ENCODE data around the gene SERF2. TPM values are rescaled to one million over a fixed set of nuclear protein-coding genes. Genes with fewer than 3 reads are reported as not detected.
A peak's percentile ranks its signal among the peaks of the same experiment; 100 is the strongest.
"Not testable (repeated sequence)": the region's sequence is repeated elsewhere in the genome, so short reads cannot be mapped to it uniquely, and the experiment has no call there.

SERF2 gene
- total and polyA plus RNA-seq, 4 donors: 733 to 2,327 (median 1,292) TPM

DNA sequence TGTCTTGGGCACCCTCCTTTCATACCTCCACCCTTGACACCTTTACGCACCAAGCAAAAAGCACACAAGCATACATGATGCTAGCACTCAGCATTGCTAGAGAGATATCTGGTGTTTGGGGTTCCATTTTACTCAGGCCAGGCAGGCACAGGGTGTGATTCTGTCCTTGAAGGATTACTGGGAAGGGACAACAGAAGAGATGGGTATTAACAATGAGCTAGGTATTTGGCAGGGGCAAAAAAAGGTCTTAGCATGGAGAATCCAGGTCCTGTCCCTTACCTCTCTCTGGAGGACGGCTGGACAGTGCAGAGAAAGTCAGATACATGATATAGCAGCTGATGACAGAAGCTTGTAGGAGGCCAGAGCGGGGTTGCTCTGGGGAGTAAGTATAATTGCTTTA is 4.4 kb downstream of the SERF2 start:
- no peak for ATAC-seq (ENCODE audit: low FRiP score)
- intact Hi-C loops (cut with DNase I): no loop called here
- H3K36me3 ChIP-seq (ENCODE audit: control insufficient read depth in 1 of 2, insufficient read depth in 2 of 2, low read length in 1 of 2): peaks cover 0 to 9% of the 10 kb centered on the region in 2 donors
- WGBS, 2 donors: 83 to 85% methylated on average over 3 of the region's 3 CpGs
- H3K27ac ChIP-seq (ENCODE audit: low read depth in 1 of 2, low read length in 2 of 2): no peak overlapping the region
- H3K4me3 ChIP-seq (ENCODE audit: low read length in 2 of 2): no peak overlapping the region
- no peaks in the 10 kb centered on the region for H3K9me3 ChIP-seq (ENCODE audit: control insufficient read depth, low read length)
- no peaks in the 10 kb centered on the region for H3K27me3 ChIP-seq (ENCODE audit: control insufficient read depth in 1 of 2, insufficient read depth in 2 of 2, low read length in 1 of 2)
- peaks cover 0 to 15% of the 10 kb centered on the region in 2 donors for H3K4me1 ChIP-seq (ENCODE audit: control insufficient read depth in 1 of 2, insufficient read depth in 2 of 2, low read length in 2 of 2)
- no peak for DNase-seq

DNA sequence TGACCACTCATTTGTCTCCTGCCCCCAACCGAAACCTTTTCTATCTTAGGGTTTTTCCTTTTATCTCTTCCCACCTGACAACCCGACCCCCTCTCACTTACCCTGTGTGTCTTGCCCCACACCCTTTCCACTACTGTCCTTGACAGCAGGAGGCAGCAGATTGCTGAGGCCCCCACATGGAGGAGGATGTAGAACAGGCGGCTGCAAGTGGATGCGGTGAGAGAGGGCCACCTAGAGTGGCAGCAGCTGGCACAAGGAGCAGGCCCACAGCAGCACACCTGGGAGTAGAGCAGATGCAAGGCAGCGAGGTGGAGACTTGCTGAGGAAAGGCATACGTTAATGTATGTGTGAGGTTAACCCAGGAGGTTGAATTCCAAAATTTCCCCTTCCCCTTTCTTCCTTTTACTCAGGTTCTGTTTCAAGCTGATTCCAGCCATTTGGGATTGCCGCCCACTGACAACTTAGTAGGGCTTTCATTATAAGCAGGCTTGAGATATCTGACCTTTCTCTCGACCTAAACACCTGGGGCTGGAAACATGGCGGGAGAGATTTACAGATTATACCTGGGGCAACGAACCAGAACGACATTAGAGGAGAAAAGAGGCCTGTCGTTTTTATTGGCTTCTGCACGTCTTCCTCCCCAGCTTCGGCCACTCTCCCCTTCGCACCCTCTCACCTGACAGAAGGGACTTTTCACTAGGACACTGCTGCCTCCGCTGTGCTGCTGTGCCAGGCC is 7.3 kb downstream of the SERF2 start:
- no peak for ATAC-seq (ENCODE audit: low FRiP score)
- WGBS, 2 donors: 90 to 93% methylated on average over 16 of the region's 16 CpGs

DNA sequence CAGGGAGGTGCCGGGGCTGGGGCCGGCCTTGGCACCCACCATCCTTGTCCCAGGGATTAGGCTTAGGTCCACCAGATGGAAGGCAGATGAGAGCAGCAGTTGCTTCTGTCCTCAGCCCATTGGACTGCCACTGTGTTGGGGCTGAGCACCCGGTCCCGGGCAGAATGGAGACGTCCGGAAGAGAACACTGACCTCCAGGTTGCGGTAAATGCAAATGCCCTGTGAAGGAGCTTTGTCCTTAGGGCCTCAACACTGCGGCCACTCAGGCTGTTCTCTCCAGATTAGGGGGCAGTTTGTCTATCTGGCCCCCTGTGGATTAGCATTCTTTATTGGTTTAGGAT is 7.8 kb downstream of the SERF2 start, which contains the start of gene SERINC4:
Gene SERINC4, minus strand, starts transcription at position 276 of the 341 bp plus-strand sequence. Its CDS starts 234 bp downstream, at position 42.
- Histone ChIP-seq H3K27ac (ENCODE audit: low read depth in 1 of 2, low read length in 2 of 2) (peak within 1 kb of the TSS; percentile 23 to 89), H3K4me1 (ENCODE audit: control insufficient read depth in 1 of 2, insufficient read depth in 2 of 2, low read length in 2 of 2) (peaks cover 0 to 4% of the 10 kb centered on the region in 2 donors), H3K4me3 (ENCODE audit: low read length in 2 of 2) (peak within 1 kb of the TSS; percentile 60 to 93), H3K27me3 (ENCODE audit: control insufficient read depth in 1 of 2, insufficient read depth in 2 of 2, low read length in 1 of 2) (no peaks in the 10 kb centered on the region), H3K9me3 (ENCODE audit: control insufficient read depth, low read length) (no peaks in the 10 kb centered on the region), H3K36me3 (ENCODE audit: control insufficient read depth in 1 of 2, insufficient read depth in 2 of 2, low read length in 1 of 2) (peaks cover 3 to 11% of the 10 kb centered on the region in 2 donors)
- no peak for DNase-seq
- 90 to 95% methylated on average over 8 of the region's 8 CpGs for WGBS, 2 donors
- intact Hi-C loops (cut with DNase I): no loop called here
- ATAC-seq (ENCODE audit: low FRiP score): peak; percentile 6

More for the DNA sequence above, 7.3 kb downstream of the SERF2 start:
- intact Hi-C loops (cut with DNase I): no loop called here
- Histone ChIP-seq H3K9me3 (ENCODE audit: control insufficient read depth, low read length) (no peaks in the 10 kb centered on the region), H3K4me3 (ENCODE audit: low read length in 2 of 2) (no peak overlapping the region), H3K27me3 (ENCODE audit: control insufficient read depth in 1 of 2, insufficient read depth in 2 of 2, low read length in 1 of 2) (no peaks in the 10 kb centered on the region), H3K4me1 (ENCODE audit: control insufficient read depth in 1 of 2, insufficient read depth in 2 of 2, low read length in 2 of 2) (peaks cover 0 to 7% of the 10 kb centered on the region in 2 donors), H3K36me3 (ENCODE audit: control insufficient read depth in 1 of 2, insufficient read depth in 2 of 2, low read length in 1 of 2) (peaks cover 0 to 9% of the 10 kb centered on the region in 2 donors), H3K27ac (ENCODE audit: low read depth in 1 of 2, low read length in 2 of 2) (peak overlapping the region; percentile 23 to 89)
- no peak for DNase-seq

DNA sequence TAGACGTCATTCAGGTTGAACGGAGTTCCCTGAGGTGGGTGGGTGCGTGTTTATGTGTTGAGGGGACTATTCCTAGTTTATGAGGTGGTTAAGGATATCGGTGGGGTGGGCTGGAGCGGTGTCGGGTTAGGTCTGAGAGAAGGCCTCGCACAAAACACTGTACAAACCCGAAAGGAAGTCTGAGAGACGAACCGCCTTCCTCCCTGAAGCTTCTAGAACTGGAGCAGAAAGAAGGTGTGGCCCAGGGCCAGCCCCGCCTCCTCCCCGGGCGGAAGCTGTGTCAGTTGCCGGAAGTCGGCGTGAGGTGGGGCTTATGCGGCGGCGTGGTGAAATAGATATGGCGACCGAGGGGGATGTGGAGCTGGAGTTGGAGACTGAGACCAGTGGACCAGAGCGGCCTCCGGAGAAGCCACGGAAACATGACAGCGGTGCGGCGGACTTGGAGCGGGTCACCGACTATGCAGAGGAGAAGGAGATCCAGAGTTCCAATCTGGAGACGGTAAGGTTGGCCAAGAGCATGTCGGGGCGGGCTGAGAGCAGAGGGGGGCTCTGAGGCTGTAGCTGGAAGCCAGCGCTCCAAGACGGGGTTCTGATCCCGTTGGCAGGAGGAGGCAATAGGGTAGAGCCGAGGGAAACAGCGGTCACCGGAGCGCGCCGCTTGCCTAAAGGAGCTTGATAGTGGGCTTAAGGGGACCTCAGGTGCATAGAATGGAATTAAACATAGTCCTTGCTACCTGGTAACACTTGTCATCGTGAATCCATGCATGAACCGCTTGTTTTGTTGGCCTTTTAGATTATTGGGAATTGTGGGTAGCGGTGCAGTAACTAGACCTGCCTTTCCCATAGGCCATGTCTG is 8.4 kb downstream of the SERF2 start, which contains the start of gene HYPK:
Gene HYPK, plus strand, starts transcription at position 314 of the 856 bp plus-strand sequence. Its CDS starts 24 bp downstream, at position 338.
- Histone ChIP-seq H3K27me3 (ENCODE audit: control insufficient read depth in 1 of 2, insufficient read depth in 2 of 2, low read length in 1 of 2) (no peaks in the 10 kb centered on the region), H3K9me3 (ENCODE audit: control insufficient read depth, low read length) (no peaks in the 10 kb centered on the region), H3K27ac (ENCODE audit: low read depth in 1 of 2, low read length in 2 of 2) (peak within 1 kb of the TSS; percentile 23 to 89), H3K36me3 (ENCODE audit: control insufficient read depth in 1 of 2, insufficient read depth in 2 of 2, low read length in 1 of 2) (peaks cover 4 to 10% of the 10 kb centered on the region in 2 donors), H3K4me3 (ENCODE audit: low read length in 2 of 2) (peak within 1 kb of the TSS; percentile 60 to 93), H3K4me1 (ENCODE audit: control insufficient read depth in 1 of 2, insufficient read depth in 2 of 2, low read length in 2 of 2) (no peaks in the 10 kb centered on the region)
- DNase-seq (peak; percentile 96 to 97), ATAC-seq (ENCODE audit: low FRiP score) (peak; percentile 95)
- intact Hi-C loops (cut with DNase I): no loop called here
- 6 to 7% methylated on average over 44 of the region's 44 CpGs for WGBS, 2 donors

DNA sequence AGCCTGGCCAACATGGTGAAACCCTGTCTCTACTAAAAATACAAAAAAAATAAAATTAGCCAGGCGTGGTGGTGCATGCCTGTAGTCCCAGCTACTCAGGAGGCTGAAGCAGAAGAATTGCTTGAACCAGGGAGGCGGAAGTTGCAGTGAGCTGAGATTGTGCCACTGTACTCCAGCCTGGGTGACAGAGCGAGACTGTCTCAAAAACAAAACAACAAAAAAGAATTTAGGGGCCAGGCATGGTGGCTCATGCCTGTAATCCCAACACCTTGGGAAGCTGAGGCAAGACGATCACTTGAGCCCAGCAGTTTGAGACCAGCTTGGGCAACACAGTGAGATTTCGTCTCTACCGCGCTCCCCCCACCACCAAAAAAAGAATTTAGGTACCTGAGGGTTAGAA is 10.6 kb downstream of the SERF2 start:
- DNase-seq; H3K36me3 ChIP-seq (ENCODE audit: control insufficient read depth in 1 of 2, insufficient read depth in 2 of 2, low read length in 1 of 2); H3K4me3 ChIP-seq (ENCODE audit: low read length in 2 of 2); H3K27ac ChIP-seq (ENCODE audit: low read depth in 1 of 2, low read length in 2 of 2); H3K4me1 ChIP-seq (ENCODE audit: control insufficient read depth in 1 of 2, insufficient read depth in 2 of 2, low read length in 2 of 2); ATAC-seq (ENCODE audit: low FRiP score); intact Hi-C loops (cut with DNase I); H3K27me3 ChIP-seq (ENCODE audit: control insufficient read depth in 1 of 2, insufficient read depth in 2 of 2, low read length in 1 of 2); H3K9me3 ChIP-seq (ENCODE audit: control insufficient read depth, low read length): not testable (repeated sequence)
- 92 to 95% methylated on average over 7 of the region's 7 CpGs for WGBS, 2 donors

DNA sequence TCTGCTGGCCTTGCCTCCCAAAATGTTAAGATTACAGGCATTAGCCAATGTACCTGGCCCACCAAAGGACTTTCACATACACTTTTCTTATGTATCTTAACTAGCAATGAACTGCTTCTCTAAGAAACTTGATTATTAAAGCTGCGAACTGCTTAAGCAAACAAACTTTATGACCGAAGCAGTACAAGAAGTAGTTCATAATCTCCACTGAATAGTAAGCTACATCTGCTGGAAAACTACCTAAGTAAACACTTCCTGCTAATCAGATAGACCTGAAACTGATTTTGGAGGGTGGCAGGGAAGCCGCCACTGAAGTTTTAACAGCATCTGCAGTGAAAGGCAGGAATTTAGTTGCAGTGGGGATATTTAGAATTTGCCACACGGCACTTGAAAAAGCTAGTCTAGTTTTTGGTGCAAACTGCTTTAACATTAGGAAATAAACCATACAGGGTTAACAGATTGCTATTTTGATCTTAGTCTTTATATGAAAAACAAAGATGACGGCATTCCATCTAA is 16.4 kb downstream of the SERF2 start:
- intact Hi-C loops (cut with DNase I): no loop called here
- peaks cover 11 to 22% of the 10 kb centered on the region in 2 donors for H3K36me3 ChIP-seq (ENCODE audit: control insufficient read depth in 1 of 2, insufficient read depth in 2 of 2, low read length in 1 of 2)
- H3K4me1 ChIP-seq (ENCODE audit: control insufficient read depth in 1 of 2, insufficient read depth in 2 of 2, low read length in 2 of 2): no peaks in the 10 kb centered on the region
- no peak overlapping the region for H3K27ac ChIP-seq (ENCODE audit: low read depth in 1 of 2, low read length in 2 of 2)
- no peaks in the 10 kb centered on the region for H3K27me3 ChIP-seq (ENCODE audit: control insufficient read depth in 1 of 2, insufficient read depth in 2 of 2, low read length in 1 of 2)
- ATAC-seq (ENCODE audit: low FRiP score) (no peak), DNase-seq (no peak)
- H3K4me3 ChIP-seq (ENCODE audit: low read length in 2 of 2): no peak overlapping the region
- no peaks in the 10 kb centered on the region for H3K9me3 ChIP-seq (ENCODE audit: control insufficient read depth, low read length)
- 91 to 92% methylated on average over 5 of the region's 5 CpGs for WGBS, 2 donors

DNA sequence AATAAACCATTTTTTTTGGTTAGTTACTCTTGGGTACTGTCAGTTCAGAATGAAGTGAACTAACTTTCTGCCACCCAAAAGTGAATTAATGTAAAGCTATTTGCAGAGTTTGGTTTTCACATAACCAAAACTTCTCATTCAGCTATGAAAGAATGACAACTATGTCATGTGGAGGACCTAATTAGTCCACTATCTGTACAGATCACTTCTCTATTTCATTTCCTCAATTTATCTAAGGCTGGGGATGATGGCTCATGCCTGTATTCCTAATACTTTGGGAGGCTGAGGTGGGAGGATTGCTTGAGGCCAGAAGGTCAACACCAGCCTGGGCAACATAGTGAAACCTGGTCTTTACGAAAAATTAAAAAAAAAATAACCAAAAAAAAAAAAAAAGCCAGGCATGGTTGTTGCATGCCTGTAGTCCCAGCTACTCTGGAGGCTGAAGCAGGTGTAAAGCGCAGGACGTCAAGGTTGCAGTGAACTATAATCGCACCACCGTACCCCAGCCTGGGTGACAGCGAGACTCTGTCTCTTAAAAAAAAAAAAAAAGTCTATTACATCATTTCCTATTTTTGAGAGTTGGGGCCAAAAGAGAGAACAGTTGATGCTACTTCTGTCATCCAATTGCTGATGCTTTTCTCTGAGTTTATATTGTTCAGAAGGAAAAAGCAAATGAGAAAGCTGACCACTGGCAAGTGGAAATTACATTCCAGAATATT is 17.0 kb downstream of the SERF2 start:
- H3K9me3 ChIP-seq (ENCODE audit: control insufficient read depth, low read length): no peaks in the 10 kb centered on the region
- H3K36me3 ChIP-seq (ENCODE audit: control insufficient read depth in 1 of 2, insufficient read depth in 2 of 2, low read length in 1 of 2): peaks cover 11 to 22% of the 10 kb centered on the region in 2 donors
- H3K27ac ChIP-seq (ENCODE audit: low read depth in 1 of 2, low read length in 2 of 2): no peak overlapping the region
- H3K4me3 ChIP-seq (ENCODE audit: low read length in 2 of 2): no peak overlapping the region
- ATAC-seq (ENCODE audit: low FRiP score) (no peak), DNase-seq (no peak)
- intact Hi-C loops (cut with DNase I): no loop called here
- WGBS, 2 donors: 83 to 89% methylated on average over 6 of the region's 6 CpGs
- H3K4me1 ChIP-seq (ENCODE audit: control insufficient read depth in 1 of 2, insufficient read depth in 2 of 2, low read length in 2 of 2): no peaks in the 10 kb centered on the region
- H3K27me3 ChIP-seq (ENCODE audit: control insufficient read depth in 1 of 2, insufficient read depth in 2 of 2, low read length in 1 of 2): no peaks in the 10 kb centered on the region

DNA sequence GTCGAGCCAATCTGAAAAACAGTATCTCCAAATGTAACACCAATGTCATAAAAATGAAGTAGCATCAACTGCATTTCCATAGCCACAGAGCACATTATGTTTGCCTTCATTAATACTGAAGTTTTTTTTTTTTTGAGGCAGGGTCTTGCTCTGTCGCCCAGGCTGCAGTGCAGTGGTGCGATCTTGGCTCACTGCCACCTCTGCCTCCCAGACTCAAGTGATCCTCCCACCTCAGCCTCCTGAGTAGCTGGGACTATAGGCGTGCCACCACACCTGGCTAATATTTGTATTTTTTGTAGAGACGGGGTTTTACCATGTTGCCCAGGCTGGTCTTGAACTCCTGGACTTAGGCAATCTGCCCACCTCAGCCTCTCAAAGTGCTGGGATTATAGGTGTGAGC is 22.9 kb downstream of the SERF2 start:
- DNase-seq; intact Hi-C loops (cut with DNase I); H3K4me1 ChIP-seq (ENCODE audit: control insufficient read depth in 1 of 2, insufficient read depth in 2 of 2, low read length in 2 of 2); H3K27me3 ChIP-seq (ENCODE audit: control insufficient read depth in 1 of 2, insufficient read depth in 2 of 2, low read length in 1 of 2); H3K27ac ChIP-seq (ENCODE audit: low read depth in 1 of 2, low read length in 2 of 2); H3K9me3 ChIP-seq (ENCODE audit: control insufficient read depth, low read length); ATAC-seq (ENCODE audit: low FRiP score); H3K4me3 ChIP-seq (ENCODE audit: low read length in 2 of 2): not testable (repeated sequence)
- 83 to 88% methylated on average over 5 of the region's 5 CpGs for WGBS, 2 donors
- H3K36me3 ChIP-seq (ENCODE audit: control insufficient read depth in 1 of 2, insufficient read depth in 2 of 2, low read length in 1 of 2): peaks cover 8 to 11% of the 10 kb centered on the region in 2 donors

Measured in aorta (tissue), 5 donors.